Neural crest cell (in vitro differentiated cells): Measurements from ENCODE around the gene CCL3. TPM values are rescaled to one million over a fixed set of nuclear protein-coding genes. Genes with fewer than 3 reads are reported as not detected.
"Not testable (repeated sequence)": the region's sequence is repeated elsewhere in the genome, so short reads cannot be mapped to it uniquely, and the experiment has no call there.

Experiments used
- DNase-seq: peaks from one replicate; pipeline ENCODE4 v3.0.0; 2021; ENCODE audit warnings: low read depth, mixed read lengths, low spot score
- H3K27ac Mint-ChIP-seq: one replicate; pipeline ENCODE4 v1.8.0; 2021; ENCODE audit warnings: mild to moderate bottlenecking, mixed read lengths; ENCODE audit not compliant: unreplicated experiment
- H3K27me3 Mint-ChIP-seq: 2 replicates; pipeline ENCODE4 v1.8.0; 2021; ENCODE audit warnings: low read depth, mild to moderate bottlenecking, mixed read lengths
- H3K36me3 Mint-ChIP-seq: 2 replicates; pipeline ENCODE4 v1.8.0; 2021; ENCODE audit warnings: low read depth, mild to moderate bottlenecking, mixed read lengths
- H3K4me1 Mint-ChIP-seq: 2 replicates; pipeline ENCODE4 v1.8.0; 2021; ENCODE audit warnings: mixed read lengths
- H3K4me3 Mint-ChIP-seq: one replicate; pipeline ENCODE4 v1.8.0; 2021; ENCODE audit warnings: mild to moderate bottlenecking, mixed read lengths
- H3K9me3 Mint-ChIP-seq: 2 replicates; pipeline ENCODE4 v1.8.0; 2021; ENCODE audit warnings: mixed read lengths
- total RNA-seq: library from RNA; stranded (reverse); gene quantifications from 2 replicates; pipeline ENCODE4 v1.2.1, GENCODE V29; 2021
- TF ChIP-seq, protein P1 (sequence below): fragments of 200-600 bp; sonication (generic); conservative IDR thresholded peaks from 2 replicates; pipeline ENCODE4 v1.5.0; 2021; ENCODE audit warnings: antibody characterized with exemption, mild to moderate bottlenecking

Gene CCL3
- total RNA-seq, 1 donor from 2014 or later = not detected

- TF ChIP-seq, protein P1, sequence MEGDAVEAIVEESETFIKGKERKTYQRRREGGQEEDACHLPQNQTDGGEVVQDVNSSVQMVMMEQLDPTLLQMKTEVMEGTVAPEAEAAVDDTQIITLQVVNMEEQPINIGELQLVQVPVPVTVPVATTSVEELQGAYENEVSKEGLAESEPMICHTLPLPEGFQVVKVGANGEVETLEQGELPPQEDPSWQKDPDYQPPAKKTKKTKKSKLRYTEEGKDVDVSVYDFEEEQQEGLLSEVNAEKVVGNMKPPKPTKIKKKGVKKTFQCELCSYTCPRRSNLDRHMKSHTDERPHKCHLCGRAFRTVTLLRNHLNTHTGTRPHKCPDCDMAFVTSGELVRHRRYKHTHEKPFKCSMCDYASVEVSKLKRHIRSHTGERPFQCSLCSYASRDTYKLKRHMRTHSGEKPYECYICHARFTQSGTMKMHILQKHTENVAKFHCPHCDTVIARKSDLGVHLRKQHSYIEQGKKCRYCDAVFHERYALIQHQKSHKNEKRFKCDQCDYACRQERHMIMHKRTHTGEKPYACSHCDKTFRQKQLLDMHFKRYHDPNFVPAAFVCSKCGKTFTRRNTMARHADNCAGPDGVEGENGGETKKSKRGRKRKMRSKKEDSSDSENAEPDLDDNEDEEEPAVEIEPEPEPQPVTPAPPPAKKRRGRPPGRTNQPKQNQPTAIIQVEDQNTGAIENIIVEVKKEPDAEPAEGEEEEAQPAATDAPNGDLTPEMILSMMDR = no peak
- no peak overlapping the region for H3K27ac Mint-ChIP-seq
- H3K4me3 Mint-ChIP-seq = no peak overlapping the region
- no peaks in the 10 kb centered on the region for H3K4me1 Mint-ChIP-seq
- H3K9me3 Mint-ChIP-seq = no peaks in the 10 kb centered on the region
- peaks cover 3% of the 10 kb centered on the region for H3K27me3 Mint-ChIP-seq
- no peak for DNase-seq
- no peaks in the 10 kb centered on the region for H3K36me3 Mint-ChIP-seq
Measured at GRCh38 chr17:36118477-36119353, 28.8 kb upstream of the CCL3 start.

GRCh38 chr17:36117505-36118382 is 27.8 kb upstream of the CCL3 start:
- DNase-seq = no peak

DNA sequence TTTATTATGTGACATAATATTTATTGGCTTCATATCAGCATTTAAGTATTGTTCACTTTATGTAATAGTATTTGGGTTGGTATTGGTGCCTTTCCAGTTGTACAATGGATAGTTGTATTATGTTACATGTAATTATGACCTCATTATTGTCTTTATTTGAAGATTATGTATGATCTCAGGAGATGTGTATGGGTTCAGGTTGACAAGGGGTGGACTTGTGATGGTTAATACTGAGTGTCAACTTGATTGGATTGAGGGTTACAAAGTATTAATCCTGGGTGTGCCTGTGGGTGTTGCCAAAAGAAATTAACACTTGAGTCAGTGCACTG is 25.7 kb upstream of the CCL3 start:
- not testable (repeated sequence) for H3K9me3 Mint-ChIP-seq, H3K4me3 Mint-ChIP-seq

More at GRCh38 chr17:36117505-36118382, 27.8 kb upstream of the CCL3 start:
- Mint-ChIP-seq H3K9me3 (peaks cover under 1% of the 10 kb centered on the region), H3K4me3 (no peak overlapping the region), H3K4me1 (no peaks in the 10 kb centered on the region), H3K27ac (no peak overlapping the region), H3K36me3 (no peaks in the 10 kb centered on the region), H3K27me3 (peaks cover 3% of the 10 kb centered on the region)
- TF ChIP-seq, protein P1 = no peak

GRCh38 chr17:36114971-36115648 is 25.2 kb upstream of the CCL3 start:
- not testable (repeated sequence) for H3K27ac Mint-ChIP-seq, H3K4me3 Mint-ChIP-seq, H3K4me1 Mint-ChIP-seq, H3K36me3 Mint-ChIP-seq, H3K9me3 Mint-ChIP-seq, H3K27me3 Mint-ChIP-seq, DNase-seq

More for the DNA sequence above, 25.7 kb upstream of the CCL3 start:
- not testable (repeated sequence) for H3K27me3 Mint-ChIP-seq, H3K4me1 Mint-ChIP-seq, DNase-seq, H3K27ac Mint-ChIP-seq, H3K36me3 Mint-ChIP-seq

GRCh38 chr17:36113131-36113530 is 23.2 kb upstream of the CCL3 start:
- not testable (repeated sequence) for H3K9me3 Mint-ChIP-seq, H3K4me1 Mint-ChIP-seq, DNase-seq, H3K4me3 Mint-ChIP-seq, H3K36me3 Mint-ChIP-seq, H3K27ac Mint-ChIP-seq
- peaks cover 12% of the 10 kb centered on the region for H3K27me3 Mint-ChIP-seq

DNA sequence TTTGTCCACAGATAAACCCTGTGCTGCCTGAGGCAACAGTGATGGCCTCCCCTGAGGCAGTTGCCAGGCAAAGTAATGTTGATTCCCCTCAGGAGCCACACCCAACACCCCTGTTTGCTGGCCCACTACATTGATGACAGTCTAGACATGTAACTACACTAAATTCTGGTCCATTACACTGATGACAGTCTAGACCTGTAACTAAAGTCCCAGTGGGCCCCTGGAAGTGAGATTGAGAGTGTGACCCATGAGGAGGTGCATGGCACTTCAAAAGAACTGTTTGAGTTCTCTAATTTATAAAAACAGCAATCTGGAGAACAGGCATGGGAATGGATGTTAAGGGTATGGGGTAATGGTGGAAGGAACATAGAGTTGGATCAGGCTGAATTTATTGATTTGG is 22.6 kb upstream of the CCL3 start:
- peaks cover 9% of the 10 kb centered on the region for H3K9me3 Mint-ChIP-seq
- no peaks in the 10 kb centered on the region for H3K36me3 Mint-ChIP-seq
- no peak overlapping the region for H3K27ac Mint-ChIP-seq
- TF ChIP-seq, protein P1 = no peak
- H3K27me3 Mint-ChIP-seq = peaks cover 12% of the 10 kb centered on the region
- no peak for DNase-seq
- H3K4me1 Mint-ChIP-seq = peaks cover 9% of the 10 kb centered on the region
- H3K4me3 Mint-ChIP-seq = no peak overlapping the region
